ENCODE data around the gene NFIA. TPM values are rescaled to one million over a fixed set of nuclear protein-coding genes. Genes with fewer than 3 reads are reported as not detected.

Gene NFIA
- total RNA-seq, 2 experiments from 2014 or later = 4.2 to 5.7 TPM

DNA sequence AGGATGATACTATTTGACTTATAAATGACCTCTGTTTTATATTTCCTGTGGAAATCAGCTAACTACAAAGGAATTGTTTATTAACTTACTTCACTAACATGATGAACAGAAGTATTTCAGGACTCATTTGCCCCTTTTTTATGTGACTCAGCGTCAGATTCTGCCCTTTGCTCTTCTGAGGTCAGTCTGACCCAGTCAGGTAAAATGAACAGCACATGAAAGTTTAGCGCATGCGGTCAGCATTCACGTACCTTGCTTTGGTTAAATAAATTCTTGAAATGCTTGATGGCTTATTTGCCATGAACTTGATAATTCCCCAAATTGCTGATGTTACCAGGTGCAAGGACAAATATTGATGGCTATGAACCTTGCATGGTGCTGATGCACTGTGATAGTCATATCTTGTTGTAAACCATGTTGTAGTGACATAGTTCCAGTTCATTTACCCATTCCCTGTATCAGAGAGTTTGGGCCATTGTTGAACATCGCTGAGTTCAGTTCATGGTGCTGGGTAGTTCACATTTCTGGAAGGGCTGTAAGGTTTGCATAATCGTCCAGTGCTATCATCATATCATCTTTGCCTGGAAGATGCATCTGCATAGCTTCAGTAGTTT is 133.4 kb downstream of the NFIA start:
- POLR2A ChIA-PET = no interaction called here
- Mint-ChIP-seq H3K4me3 (no peak overlapping the region), H3K27me3 (no peaks in the 10 kb centered on the region), H3K9me3 (no peaks in the 10 kb centered on the region), H3K36me3 (no peaks in the 10 kb centered on the region), H3K4me1 (peaks cover 7% of the 10 kb centered on the region), H3K27ac (no peak overlapping the region)
- ATAC-seq (ENCODE audit: low read depth) (no peak), DNase-seq (no peak)

DNA sequence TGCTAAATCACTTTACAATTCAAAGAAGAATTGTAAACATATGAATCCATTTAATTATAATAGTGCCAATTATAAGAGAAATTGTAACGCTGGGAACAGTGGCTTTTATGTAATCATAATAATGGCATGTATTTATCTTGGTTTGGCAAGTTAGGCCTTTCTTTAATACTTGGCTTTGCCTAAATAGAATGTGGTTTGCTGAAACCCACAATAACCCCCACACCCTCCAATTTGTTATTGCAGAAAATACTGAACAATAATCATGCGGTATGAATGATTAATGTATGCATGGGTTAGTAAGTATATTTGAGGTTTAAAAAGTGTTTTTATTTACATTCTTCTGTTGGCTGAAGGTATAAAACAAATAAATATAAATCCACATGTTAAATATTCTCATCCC is 138.2 kb downstream of the NFIA start:
- POLR2A ChIA-PET = no interaction called here
- Mint-ChIP-seq H3K27ac (no peak overlapping the region), H3K36me3 (no peaks in the 10 kb centered on the region), H3K4me3 (no peak overlapping the region), H3K27me3 (peaks cover 2% of the 10 kb centered on the region), H3K4me1 (no peaks in the 10 kb centered on the region), H3K9me3 (no peaks in the 10 kb centered on the region)
- ATAC-seq (ENCODE audit: low read depth) (no peak), DNase-seq (no peak)

DNA sequence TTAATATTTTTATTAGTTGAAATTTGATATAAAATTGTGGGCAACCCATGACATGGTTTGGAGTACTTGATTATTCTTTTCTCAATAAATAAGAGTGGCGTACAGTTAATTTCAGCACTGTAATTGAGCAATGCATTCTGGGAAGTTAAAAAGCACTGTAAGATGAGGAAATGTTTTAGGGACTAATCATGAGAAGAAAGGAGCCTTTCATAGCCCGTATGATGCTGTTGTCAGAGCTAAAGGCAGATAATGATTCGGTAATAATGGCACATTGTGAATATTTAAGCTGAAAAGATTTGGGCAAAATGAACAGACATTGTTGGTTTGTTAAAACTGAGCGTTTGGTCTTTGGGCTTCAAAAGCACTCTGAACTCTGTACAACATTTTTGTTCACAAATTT is 139.3 kb downstream of the NFIA start:
- Mint-ChIP-seq H3K27ac (no peak overlapping the region), H3K4me1 (no peaks in the 10 kb centered on the region), H3K36me3 (no peaks in the 10 kb centered on the region), H3K9me3 (no peaks in the 10 kb centered on the region), H3K27me3 (peaks cover 2% of the 10 kb centered on the region), H3K4me3 (no peak overlapping the region)
- ATAC-seq (ENCODE audit: low read depth) (no peak), DNase-seq (no peak)
- POLR2A ChIA-PET = no interaction called here

DNA sequence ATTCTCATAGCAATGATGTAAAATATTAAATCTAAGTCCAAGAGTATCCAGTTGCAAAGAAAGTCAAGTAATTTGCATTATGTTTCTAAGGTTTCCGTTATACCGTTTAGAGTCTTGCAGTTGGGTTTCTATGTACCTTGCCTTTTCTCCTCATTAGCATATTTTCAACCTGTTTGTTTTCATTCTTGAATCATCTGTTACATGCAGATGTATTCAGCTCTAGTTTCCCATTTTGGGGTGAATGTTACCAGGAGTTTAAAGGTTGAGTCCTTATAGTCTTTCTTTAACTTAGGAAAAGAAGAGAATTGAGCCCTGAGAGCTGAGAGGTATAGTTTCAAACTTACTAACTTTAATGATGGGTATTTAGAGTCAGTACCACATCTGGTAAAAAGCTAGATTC is 139.9 kb downstream of the NFIA start:
- H3K4me3 Mint-ChIP-seq = no peak overlapping the region
- H3K9me3 Mint-ChIP-seq = no peaks in the 10 kb centered on the region
- H3K36me3 Mint-ChIP-seq = no peaks in the 10 kb centered on the region
- H3K27ac Mint-ChIP-seq = no peak overlapping the region
- peaks cover 2% of the 10 kb centered on the region for H3K27me3 Mint-ChIP-seq
- no peaks in the 10 kb centered on the region for H3K4me1 Mint-ChIP-seq
- DNase-seq (no peak), ATAC-seq (ENCODE audit: low read depth) (no peak)
- POLR2A ChIA-PET = no interaction called here

DNA sequence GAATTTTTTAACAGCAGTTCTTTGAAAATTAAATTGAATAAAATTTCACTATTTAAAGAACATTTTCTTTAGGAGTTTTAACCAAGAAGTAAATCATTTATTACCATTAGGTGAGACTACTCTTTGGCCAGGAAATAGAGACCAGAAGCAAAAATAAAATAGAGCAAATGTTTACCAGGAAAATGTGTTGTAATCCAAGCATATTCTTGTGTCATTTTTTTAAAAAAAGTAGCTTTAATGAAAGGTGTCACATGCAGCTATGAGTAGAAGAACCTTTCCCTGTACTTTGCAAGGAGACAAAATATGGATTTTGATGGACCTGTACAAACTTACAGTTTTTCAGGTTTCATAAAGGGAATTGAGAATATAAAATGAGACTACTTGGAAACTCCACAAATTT is 140.8 kb downstream of the NFIA start:
- POLR2A ChIA-PET = no interaction called here
- no peaks in the 10 kb centered on the region for H3K36me3 Mint-ChIP-seq
- no peaks in the 10 kb centered on the region for H3K4me1 Mint-ChIP-seq
- ATAC-seq (ENCODE audit: low read depth) (no peak), DNase-seq (no peak)
- no peak overlapping the region for H3K27ac Mint-ChIP-seq
- H3K27me3 Mint-ChIP-seq = peaks cover 2% of the 10 kb centered on the region
- H3K9me3 Mint-ChIP-seq = no peaks in the 10 kb centered on the region
- no peak overlapping the region for H3K4me3 Mint-ChIP-seq

DNA sequence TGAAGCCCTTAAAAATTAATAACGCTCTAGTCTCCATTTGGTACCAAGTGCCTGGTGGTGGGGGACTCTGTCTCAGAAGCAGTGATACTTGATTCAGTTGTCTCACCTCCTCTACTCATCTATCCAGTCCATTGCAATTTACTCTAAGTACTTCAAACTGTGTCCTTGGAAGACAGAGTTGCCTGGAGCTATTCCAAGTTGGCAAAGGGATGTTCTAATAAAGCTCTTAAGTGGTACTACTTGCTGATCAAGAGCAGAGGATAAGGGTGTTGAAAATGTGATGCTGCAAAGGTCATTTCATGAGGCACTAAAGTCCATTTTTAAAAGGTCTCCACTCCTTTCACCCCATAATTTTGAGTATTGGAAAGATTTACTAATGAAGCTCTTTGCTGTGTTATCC is 142.2 kb downstream of the NFIA start:
- DNase-seq (no peak), ATAC-seq (ENCODE audit: low read depth) (no peak)
- H3K9me3 Mint-ChIP-seq = no peaks in the 10 kb centered on the region
- H3K27me3 Mint-ChIP-seq = peaks cover 2% of the 10 kb centered on the region
- no peaks in the 10 kb centered on the region for H3K36me3 Mint-ChIP-seq
- no peak overlapping the region for H3K4me3 Mint-ChIP-seq
- POLR2A ChIA-PET = no interaction called here
- no peaks in the 10 kb centered on the region for H3K4me1 Mint-ChIP-seq
- H3K27ac Mint-ChIP-seq = no peak overlapping the region

DNA sequence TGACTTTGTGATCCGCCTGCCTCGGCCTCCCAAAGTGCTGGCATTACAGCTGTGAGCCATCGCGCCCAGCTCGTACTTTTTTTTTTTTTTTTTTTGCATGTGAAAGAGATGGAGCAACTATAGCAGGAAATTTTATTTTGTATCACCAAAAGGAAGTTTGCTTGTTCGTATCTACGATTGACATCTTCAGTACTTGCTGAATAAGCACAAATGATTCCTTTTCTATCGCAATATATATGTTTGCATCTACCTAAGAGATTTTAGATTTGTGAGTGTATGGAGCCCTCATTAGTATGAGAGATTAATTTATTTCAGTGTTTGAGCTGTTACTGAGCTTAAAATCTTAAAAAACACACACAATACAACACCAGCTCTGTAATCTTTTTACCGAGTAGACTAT is 143.1 kb downstream of the NFIA start:
- no peaks in the 10 kb centered on the region for H3K36me3 Mint-ChIP-seq

GRCh38 chr1:61226791-61227567 is 144.6 kb downstream of the NFIA start:
- H3K27ac Mint-ChIP-seq = no peak overlapping the region
- H3K4me3 Mint-ChIP-seq = no peak overlapping the region
- POLR2A ChIA-PET = no interaction called here
- H3K9me3 Mint-ChIP-seq = no peaks in the 10 kb centered on the region
- DNase-seq = no peak
- no peak for ATAC-seq (ENCODE audit: low read depth)
- H3K27me3 Mint-ChIP-seq = peaks cover 2% of the 10 kb centered on the region
- no peaks in the 10 kb centered on the region for H3K4me1 Mint-ChIP-seq
- H3K36me3 Mint-ChIP-seq = no peaks in the 10 kb centered on the region

More for the DNA sequence above, 143.1 kb downstream of the NFIA start:
- Mint-ChIP-seq H3K9me3 (no peaks in the 10 kb centered on the region), H3K27ac (no peak overlapping the region), H3K27me3 (peaks cover 2% of the 10 kb centered on the region), H3K4me3 (no peak overlapping the region), H3K4me1 (no peaks in the 10 kb centered on the region)
- ATAC-seq (ENCODE audit: low read depth) = no peak
- no peak for DNase-seq
- POLR2A ChIA-PET = no interaction called here

- POLR2A ChIA-PET = no interaction called here
- Mint-ChIP-seq H3K9me3 (no peaks in the 10 kb centered on the region), H3K27ac (no peak overlapping the region), H3K36me3 (no peaks in the 10 kb centered on the region), H3K4me3 (no peak overlapping the region), H3K27me3 (no peaks in the 10 kb centered on the region), H3K4me1 (no peaks in the 10 kb centered on the region)
- ATAC-seq (ENCODE audit: low read depth) (no peak), DNase-seq (no peak)
These were observed 145.6 kb downstream of the NFIA start for GRCh38 chr1:61227857-61228550.

GRCh38 chr1:61230523-61230922 is 148.2 kb downstream of the NFIA start:
- DNase-seq (no peak), ATAC-seq (ENCODE audit: low read depth) (no peak)
- H3K27me3 Mint-ChIP-seq = peaks cover 2% of the 10 kb centered on the region
- peaks cover 2% of the 10 kb centered on the region for H3K4me1 Mint-ChIP-seq
- H3K27ac Mint-ChIP-seq = no peak overlapping the region
- H3K36me3 Mint-ChIP-seq = no peaks in the 10 kb centered on the region
- peaks cover 2% of the 10 kb centered on the region for H3K9me3 Mint-ChIP-seq
- POLR2A ChIA-PET = no interaction called here
- H3K4me3 Mint-ChIP-seq = no peak overlapping the region

- Mint-ChIP-seq H3K36me3 (no peaks in the 10 kb centered on the region), H3K27me3 (peaks cover 2% of the 10 kb centered on the region), H3K4me3 (no peak overlapping the region), H3K9me3 (peaks cover 2% of the 10 kb centered on the region), H3K4me1 (peaks cover 2% of the 10 kb centered on the region), H3K27ac (no peak overlapping the region)
- POLR2A ChIA-PET = no interaction called here
- no peak for ATAC-seq (ENCODE audit: low read depth)
- no peak for DNase-seq
These were observed 149.4 kb downstream of the NFIA start for GRCh38 chr1:61231795-61232194.

- no peak overlapping the region for H3K4me3 Mint-ChIP-seq
- ATAC-seq (ENCODE audit: low read depth) = no peak
- no peaks in the 10 kb centered on the region for H3K36me3 Mint-ChIP-seq
- no peak overlapping the region for H3K27ac Mint-ChIP-seq
- peaks cover 2% of the 10 kb centered on the region for H3K9me3 Mint-ChIP-seq
- DNase-seq = no peak
- POLR2A ChIA-PET = no interaction called here
- peaks cover 2% of the 10 kb centered on the region for H3K4me1 Mint-ChIP-seq
- H3K27me3 Mint-ChIP-seq = peaks cover 2% of the 10 kb centered on the region
These were observed 150.8 kb downstream of the NFIA start for GRCh38 chr1:61233121-61233660.

DNA sequence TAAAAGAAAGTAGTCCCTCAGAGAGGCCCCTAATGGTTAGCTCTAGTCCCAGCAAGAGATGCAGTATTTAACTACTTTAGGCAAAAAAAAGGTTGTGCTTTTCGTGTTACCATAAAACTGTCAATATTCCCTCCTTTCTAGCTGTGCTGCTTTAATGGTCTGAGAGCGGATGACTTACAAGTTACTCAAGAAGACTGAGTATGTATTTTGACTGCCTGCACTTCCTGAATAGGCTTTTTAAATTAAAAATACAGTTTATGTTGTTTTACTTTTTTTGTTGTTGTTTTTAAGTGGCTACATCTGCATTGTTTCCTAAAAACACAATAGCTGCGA is 152.2 kb downstream of the NFIA start:
- Mint-ChIP-seq H3K36me3 (no peaks in the 10 kb centered on the region), H3K27me3 (peaks cover 2% of the 10 kb centered on the region), H3K9me3 (peaks cover 2% of the 10 kb centered on the region), H3K4me3 (no peak overlapping the region), H3K4me1 (peaks cover 2% of the 10 kb centered on the region), H3K27ac (no peak overlapping the region)
- ATAC-seq (ENCODE audit: low read depth) (no peak), DNase-seq (no peak)
- POLR2A ChIA-PET = no interaction called here

DNA sequence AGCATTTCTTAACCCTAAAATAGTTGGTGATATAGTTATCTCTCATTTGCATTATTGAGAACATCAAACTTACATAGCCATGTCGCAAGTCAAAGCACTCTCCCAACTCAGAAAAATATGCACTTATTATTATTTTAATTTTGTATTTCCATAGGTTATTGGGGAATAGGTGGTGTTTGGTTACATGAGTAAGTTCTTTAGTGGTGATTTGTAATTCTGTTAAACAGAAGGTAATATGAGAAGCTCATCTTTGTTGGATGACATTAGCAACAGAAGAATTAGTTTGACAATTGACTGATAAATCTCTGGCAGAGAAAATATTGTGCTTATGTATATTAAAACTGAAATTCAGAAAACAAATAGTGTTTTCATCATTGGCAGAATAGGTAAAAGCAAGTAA is 154.8 kb downstream of the NFIA start:
- Mint-ChIP-seq H3K36me3 (no peaks in the 10 kb centered on the region), H3K27me3 (peaks cover 2% of the 10 kb centered on the region), H3K4me3 (no peak overlapping the region), H3K27ac (no peak overlapping the region), H3K9me3 (peaks cover 2% of the 10 kb centered on the region), H3K4me1 (peaks cover 2% of the 10 kb centered on the region)
- POLR2A ChIA-PET = no interaction called here
- DNase-seq (no peak), ATAC-seq (ENCODE audit: low read depth) (no peak)
